K562 (cell line): ENCODE results near the gene DUS3L. TPM values are rescaled to one million over a fixed set of nuclear protein-coding genes. Genes with fewer than 3 reads are reported as not detected.

Experiments used
- CBFA2T2 ChIP-seq: fragments of 450-650 bp; conservative IDR thresholded peaks from 2 replicates; pipeline ENCODE4 v1.6.1; 2017; ENCODE audit warnings: mild to moderate bottlenecking
- COPS2 ChIP-seq: fragments of 450-650 bp; conservative IDR thresholded peaks from 2 replicates; pipeline ENCODE4 v1.6.1; 2016; ENCODE audit warnings: mild to moderate bottlenecking, moderate library complexity
- ELF4 ChIP-seq: fragments of 450-650 bp; formaldehyde crosslinking; IDR thresholded peaks from 2 replicates; pipeline ENCODE4 v1.4.0; 2022; ENCODE audit warnings: missing genetic modification characterization
- ETV5 ChIP-seq: sonication (generic); formaldehyde crosslinking; IDR thresholded peaks from 2 replicates; pipeline ENCODE4 v1.4.0; 2020; ENCODE audit warnings: low read depth, mild to moderate bottlenecking, missing genetic modification reagents
- KAT7 ChIP-seq: sonication (generic); formaldehyde crosslinking; IDR thresholded peaks from 2 replicates; pipeline ENCODE4 v1.8.0; 2022; ENCODE audit warnings: missing genetic modification reagents, mild to moderate bottlenecking, borderline replicate concordance
- MXI1 ChIP-seq: IDR thresholded peaks from 2 replicates; pipeline ENCODE4 v1.6.1; 2011; ENCODE audit warnings: low read depth, mild to moderate bottlenecking, improper control_type of control experiment, low read length
- NBN ChIP-seq: fragments of 450-650 bp; IDR thresholded peaks from 2 replicates; pipeline ENCODE4 v1.6.1; 2016; ENCODE audit warnings: low read depth, mild to moderate bottlenecking
- PML ChIP-seq: IDR thresholded peaks from 2 replicates; pipeline ENCODE4 v1.6.1; 2012; ENCODE audit warnings: low read length, inconsistent platforms
- PTRF ChIP-seq: fragments of 450-650 bp; IDR thresholded peaks from 2 replicates; pipeline ENCODE4 v1.6.1; 2016; ENCODE audit warnings: mild to moderate bottlenecking, missing genetic modification characterization, missing compliant biosample characterization
- RBM15 ChIP-seq: fragments of 200-400 bp; formaldehyde crosslinking; IDR thresholded peaks from 2 replicates; pipeline ENCODE4 v1.6.1; 2018; ENCODE audit warnings: mild to moderate bottlenecking, low read length, moderate library complexity; ENCODE audit not compliant: insufficient read depth
- RUNX1 ChIP-seq: sonication (generic); IDR thresholded peaks from 2 replicates; pipeline ENCODE4 v1.6.1; 2016; ENCODE audit warnings: antibody characterized with exemption, low read depth
- ZC3H11A ChIP-seq: IDR thresholded peaks from 2 replicates; pipeline ENCODE4 v1.6.1; 2012; ENCODE audit warnings: low read depth, low read length, improper control_type of control experiment
- ZNF780A ChIP-seq: fragments of 250-450 bp; sonication (Bioruptor Pico); IDR thresholded peaks from 2 replicates; pipeline ENCODE4 v1.5.0; 2021; ENCODE audit warnings: mild to moderate bottlenecking
- ZSCAN32 ChIP-seq: fragments of 450-650 bp; formaldehyde crosslinking; IDR thresholded peaks from 2 replicates; pipeline ENCODE4 v1.4.0; 2020; ENCODE audit warnings: mild to moderate bottlenecking, moderate library complexity
- polyA plus RNA-seq, 8 experiments: library from polyadenylated mRNA; depleted of rRNA in 4 of 8; stranded (reverse) in 5 of 8; unstranded in 3 of 8; fragments of >200 nt; fragmentation: Nextera tagmentation in 2 of 8; fragmentation: Illumina TruSeq in 1 of 8; extraction: Ambion mirVana in 2 of 8; extraction: Trizol in 1 of 8; gene quantifications; 2 replicates each; pipeline versions ENCODE4 v1.2.1 to v1.2.3, GENCODE V29; 2011 to 2014; ENCODE audit warnings: inconsistent platforms in 1 of 8, missing spikeins in 1 of 8
- total RNA-seq, 7 experiments: library from RNA; depleted of rRNA in 6 of 7; stranded (reverse); fragments of >200 nt in 6 of 7; fragmentation: Illumina TruSeq in 2 of 7; extraction: Trizol in 2 of 7; gene quantifications; 2 replicates each; pipeline versions ENCODE4 v1.2.1 to v1.2.3, GENCODE V29; 2011 to 2021; ENCODE audit warnings: low replicate concordance in 1 of 7
- TF ChIP-seq, protein P1 (sequence below), 2 experiments: fragments of 450-650 bp; IDR thresholded peaks; 2 replicates each; pipeline ENCODE4 v1.6.1; 2016; ENCODE audit warnings: mild to moderate bottlenecking in 2 of 2, borderline replicate concordance in 1 of 2, low read depth in 1 of 2, moderate library complexity in 1 of 2
- TF ChIP-seq, protein P2 (sequence below), 2 experiments: IDR thresholded peaks in 1 of 2; conservative IDR thresholded peaks in 1 of 2; 2 replicates each; pipeline ENCODE4 v1.6.1; 2016; ENCODE audit warnings: low read depth in 2 of 2, mild to moderate bottlenecking in 1 of 2, missing compliant biosample characterization in 1 of 2, missing genetic modification characterization in 1 of 2, moderate library complexity in 1 of 2

The DUS3L gene
- total and polyA plus RNA-seq, 9 of the 15 experiments (the other 6 are each of a cell fraction or from before 2014, with no cell fraction given): 1.7 to 102 (median 77.5) TPM

GRCh38 chr19:5790559-5791520 is at the start of gene DUS3L (continued):
- TF ChIP-seq PML (peak; percentile 80), ZC3H11A (no peak), MXI1 (peak; percentile 98), CBFA2T2 (peak; percentile 67), ZSCAN32 (CRISPR knock-in tag) (no peak), NBN (peak; percentile 61; the same call in 1 of the 2 replicates), RUNX1 (no peak), ELF4 (peak; percentile 93), ETV5 (CRISPR knock-in tag) (peak; percentile 89), KAT7 (CRISPR knock-in tag) (no peak; the same call in 1 of the 2 replicates), PTRF (tag) (no peak; the same call in 1 of the 2 replicates), RBM15 (no peak), ZNF780A (no peak), COPS2 (no peak)
- TF ChIP-seq, protein P1, sequence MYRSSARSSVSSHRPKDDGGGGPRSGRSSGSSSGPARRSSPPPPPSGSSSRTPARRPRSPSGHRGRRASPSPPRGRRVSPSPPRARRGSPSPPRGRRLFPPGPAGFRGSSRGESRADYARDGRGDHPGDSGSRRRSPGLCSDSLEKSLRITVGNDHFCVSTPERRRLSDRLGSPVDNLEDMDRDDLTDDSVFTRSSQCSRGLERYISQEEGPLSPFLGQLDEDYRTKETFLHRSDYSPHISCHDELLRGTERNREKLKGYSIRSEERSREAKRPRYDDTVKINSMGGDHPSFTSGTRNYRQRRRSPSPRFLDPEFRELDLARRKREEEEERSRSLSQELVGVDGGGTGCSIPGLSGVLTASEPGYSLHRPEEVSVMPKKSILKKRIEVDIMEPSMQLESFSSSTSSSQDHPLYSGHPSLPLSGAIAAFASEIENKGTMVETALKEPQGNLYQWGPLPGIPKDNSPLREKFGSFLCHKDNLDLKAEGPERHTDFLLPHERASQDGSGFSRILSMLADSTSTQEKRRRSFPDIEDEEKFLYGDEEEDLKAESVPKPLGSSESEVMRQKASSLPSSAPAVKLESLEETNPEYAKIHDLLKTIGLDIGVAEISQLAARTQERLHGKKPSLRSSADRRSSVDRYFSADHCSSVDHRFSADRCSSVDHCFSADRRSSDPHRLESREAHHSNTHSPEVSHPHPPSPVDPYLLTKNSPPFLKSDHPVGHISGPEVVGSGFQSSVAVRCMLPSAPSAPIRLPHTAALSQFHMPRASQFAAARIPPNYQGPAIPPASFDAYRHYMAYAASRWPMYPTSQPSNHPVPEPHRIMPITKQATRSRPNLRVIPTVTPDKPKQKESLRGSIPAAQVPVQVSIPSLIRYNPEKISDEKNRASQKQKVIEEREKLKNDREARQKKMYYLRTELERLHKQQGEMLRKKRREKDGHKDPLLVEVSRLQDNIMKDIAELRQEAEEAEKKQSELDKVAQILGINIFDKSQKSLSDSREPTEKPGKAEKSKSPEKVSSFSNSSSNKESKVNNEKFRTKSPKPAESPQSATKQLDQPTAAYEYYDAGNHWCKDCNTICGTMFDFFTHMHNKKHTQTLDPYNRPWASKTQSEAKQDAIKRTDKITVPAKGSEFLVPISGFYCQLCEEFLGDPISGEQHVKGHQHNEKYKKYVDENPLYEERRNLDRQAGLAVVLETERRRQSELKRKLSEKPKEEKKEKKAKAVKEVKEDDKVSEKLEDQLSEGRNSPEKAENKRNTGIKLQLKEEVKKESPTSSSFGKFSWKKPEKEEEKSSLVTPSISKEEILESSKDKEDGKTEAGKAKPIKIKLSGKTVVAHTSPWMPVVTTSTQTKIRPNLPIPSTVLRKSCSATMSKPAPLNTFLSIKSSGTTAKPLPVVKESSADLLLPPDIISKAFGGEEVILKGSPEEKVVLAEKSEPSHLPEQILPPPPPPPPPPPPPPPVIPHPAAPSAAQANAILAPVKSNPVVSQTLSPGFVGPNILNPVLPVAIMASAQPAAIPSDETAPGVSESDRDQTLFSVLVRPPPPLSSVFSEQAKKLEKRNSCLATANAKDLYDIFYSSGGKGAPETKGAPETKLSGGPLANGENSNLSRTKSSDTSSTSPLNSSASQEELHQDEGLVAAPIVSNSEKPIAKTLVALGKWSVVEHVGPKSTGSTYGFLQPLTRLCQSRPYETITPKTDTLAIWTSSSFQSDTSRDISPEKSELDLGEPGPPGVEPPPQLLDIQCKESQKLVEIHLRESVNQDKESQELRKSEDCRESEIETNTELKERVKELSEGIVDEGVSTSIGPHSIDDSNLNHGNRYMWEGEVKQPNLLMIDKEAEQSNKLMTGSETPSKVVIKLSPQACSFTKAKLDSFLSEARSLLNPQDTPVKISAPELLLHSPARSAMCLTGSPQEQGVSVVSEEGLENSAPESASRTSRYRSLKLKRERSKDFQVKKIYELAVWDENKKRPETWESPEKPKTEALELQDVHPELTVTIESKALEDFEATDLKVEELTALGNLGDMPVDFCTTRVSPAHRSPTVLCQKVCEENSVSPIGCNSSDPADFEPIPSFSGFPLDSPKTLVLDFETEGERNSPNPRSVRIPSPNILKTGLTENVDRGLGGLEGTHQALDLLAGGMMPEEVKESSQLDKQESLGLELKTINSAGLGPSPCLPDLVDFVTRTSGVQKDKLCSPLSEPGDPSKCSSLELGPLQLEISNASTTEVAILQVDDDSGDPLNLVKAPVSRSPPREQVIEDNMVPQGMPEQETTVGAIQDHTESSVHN (IDR thresholded peaks at IDR 0.05; ENCODE audit: borderline replicate concordance in 1 of 2, low read depth in 1 of 2): no peak
- TF ChIP-seq, protein P2, sequence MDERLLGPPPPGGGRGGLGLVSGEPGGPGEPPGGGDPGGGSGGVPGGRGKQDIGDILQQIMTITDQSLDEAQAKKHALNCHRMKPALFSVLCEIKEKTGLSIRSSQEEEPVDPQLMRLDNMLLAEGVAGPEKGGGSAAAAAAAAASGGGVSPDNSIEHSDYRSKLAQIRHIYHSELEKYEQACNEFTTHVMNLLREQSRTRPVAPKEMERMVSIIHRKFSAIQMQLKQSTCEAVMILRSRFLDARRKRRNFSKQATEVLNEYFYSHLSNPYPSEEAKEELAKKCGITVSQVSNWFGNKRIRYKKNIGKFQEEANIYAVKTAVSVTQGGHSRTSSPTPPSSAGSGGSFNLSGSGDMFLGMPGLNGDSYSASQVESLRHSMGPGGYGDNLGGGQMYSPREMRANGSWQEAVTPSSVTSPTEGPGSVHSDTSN (CRISPR knock-in tag; IDR thresholded peaks at IDR 0.05; ENCODE audit: low read depth): no peak
- TF ChIP-seq, protein P2 (tag; conservative IDR thresholded peaks at IDR 0.05; ENCODE audit: low read depth): no peak
